Caco-2 (cell line): Measurements from ENCODE around the gene SH3YL1. TPM values are rescaled to one million over a fixed set of nuclear protein-coding genes. Genes with fewer than 3 reads are reported as not detected.

Experiments used
- BruUV-seq: library from RNA; stranded (reverse); fragments of 400-500 nt; replicated peaks from 2 replicates; lab custom pipeline; 2021; lab: Mats Ljungman, UMichigan
- CTCF ChIA-PET: fragments of 300-600 bp; sonication (Branson Sonifier 250); formaldehyde crosslinking; loops from one replicate; lab custom pipeline; 2022; ENCODE audit warnings: antibody characterized with exemption; lab: Charles Lee
- POLR2A ChIA-PET: fragments of 300-600 bp; sonication (Branson Sonifier 250); formaldehyde crosslinking; loops from one replicate; lab custom pipeline; 2022; ENCODE audit warnings: antibody characterized with exemption; lab: Charles Lee
- DNase-seq, 2 experiments: peaks; one replicate each; pipeline versions ENCODE4 v3.0.0 to v3.0.0-alpha.2; 2020 to 2022
- H3K27me3 ChIP-seq: replicated peaks from 2 replicates; pipeline ENCODE4 v1.6.0; 2011; ENCODE audit warnings: low read length; ENCODE audit not compliant: control insufficient read depth, insufficient read depth
- H3K36me3 ChIP-seq: 2 replicates; pipeline ENCODE4 v1.5.1; 2011; ENCODE audit warnings: low read length; ENCODE audit not compliant: control insufficient read depth, insufficient read depth
- H3K4me1 ChIP-seq: fragments of 250-450 bp; sonication (Bioruptor Pico); 2 replicates; pipeline ENCODE4 v1.5.1; 2020; ENCODE audit warnings: mild to moderate bottlenecking
- H3K4me3 ChIP-seq: 2 replicates; pipeline ENCODE4 v1.5.1; 2011; ENCODE audit warnings: low read depth, mild to moderate bottlenecking, control low read depth, low read length
- H3K9me3 ChIP-seq: fragments of 250-450 bp; sonication (Bioruptor Pico); 2 replicates; pipeline ENCODE4 v1.5.1; 2020; ENCODE audit warnings: mild to moderate bottlenecking, moderate library complexity
- H3K27ac Mint-ChIP-seq: one replicate; pipeline ENCODE4 v1.8.0; 2022; ENCODE audit warnings: mixed read lengths; ENCODE audit not compliant: unreplicated experiment
- H3K27me3 Mint-ChIP-seq: one replicate; pipeline ENCODE4 v1.8.0; 2022; ENCODE audit warnings: mixed read lengths; ENCODE audit not compliant: insufficient read depth, unreplicated experiment
- H3K36me3 Mint-ChIP-seq: one replicate; pipeline ENCODE4 v1.8.0; 2022; ENCODE audit warnings: mild to moderate bottlenecking, mixed read lengths; ENCODE audit not compliant: insufficient read depth, unreplicated experiment
- H3K4me1 Mint-ChIP-seq: one replicate; pipeline ENCODE4 v1.8.0; 2022; ENCODE audit warnings: low read depth, mixed read lengths; ENCODE audit not compliant: unreplicated experiment
- H3K4me3 Mint-ChIP-seq: one replicate; pipeline ENCODE4 v1.8.0; 2022; ENCODE audit warnings: mild to moderate bottlenecking, moderate library complexity, mixed read lengths; ENCODE audit not compliant: unreplicated experiment
- H3K9me3 Mint-ChIP-seq: one replicate; pipeline ENCODE4 v1.8.0; 2022; ENCODE audit warnings: mixed read lengths; ENCODE audit not compliant: unreplicated experiment
- intact Hi-C: fragments of 100-400 bp; cut with micrococcal nuclease; formaldehyde crosslinking; loops from one replicate; pipeline ENCODE4 v1.10.0; 2022; ENCODE audit not compliant: unreplicated experiment
- total RNA-seq: library from RNA; stranded (reverse); gene quantifications from 2 replicates; pipeline ENCODE4 v1.2.3, GENCODE V29; 2022
- TF ChIP-seq, protein P1 (sequence below), 2 experiments: fragments of 200-600 bp in 1 of 2; IDR thresholded peaks; 1 replicate in 1 of 2; 2 replicates in 1 of 2; pipeline versions ENCODE4 v1.5.1 to v1.8.0; 2011 to 2022; ENCODE audit warnings: antibody characterized with exemption in 1 of 2, control low read depth in 1 of 2, inconsistent platforms in 1 of 2, low read depth in 1 of 2, low read length in 1 of 2, mild to moderate bottlenecking in 1 of 2, moderate library complexity in 1 of 2; ENCODE audit not compliant: insufficient read depth in 1 of 2, severe bottlenecking in 1 of 2, unreplicated experiment in 1 of 2

The SH3YL1 gene
- total RNA-seq, 1 experiment from 2014 or later, result 76.0 TPM

DNA sequence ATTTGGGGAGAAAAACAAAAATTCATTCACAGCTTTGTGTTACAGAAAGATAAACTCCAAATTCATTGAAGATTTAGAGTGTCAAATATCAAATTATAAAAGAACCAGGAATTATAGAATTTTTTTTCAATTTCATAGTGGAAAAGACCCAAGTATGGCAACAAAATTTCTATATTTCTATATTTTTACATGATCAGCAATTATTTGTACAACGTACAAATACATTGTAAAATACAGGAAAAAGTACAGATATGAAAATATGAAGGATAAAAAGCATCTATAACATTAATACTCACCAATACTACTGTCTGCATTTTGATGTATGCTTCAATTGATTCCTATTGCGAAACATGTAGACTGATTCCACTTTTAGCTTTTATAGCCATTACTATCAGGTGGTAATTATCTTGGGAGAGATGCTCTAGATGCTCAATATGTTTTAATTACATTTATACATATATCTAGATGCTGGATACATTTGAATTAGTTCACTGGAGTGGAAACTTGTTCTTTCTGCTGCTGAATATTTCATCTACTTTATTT lies 4.0 kb downstream of the SH3YL1 start:
- TF ChIP-seq, protein P1, sequence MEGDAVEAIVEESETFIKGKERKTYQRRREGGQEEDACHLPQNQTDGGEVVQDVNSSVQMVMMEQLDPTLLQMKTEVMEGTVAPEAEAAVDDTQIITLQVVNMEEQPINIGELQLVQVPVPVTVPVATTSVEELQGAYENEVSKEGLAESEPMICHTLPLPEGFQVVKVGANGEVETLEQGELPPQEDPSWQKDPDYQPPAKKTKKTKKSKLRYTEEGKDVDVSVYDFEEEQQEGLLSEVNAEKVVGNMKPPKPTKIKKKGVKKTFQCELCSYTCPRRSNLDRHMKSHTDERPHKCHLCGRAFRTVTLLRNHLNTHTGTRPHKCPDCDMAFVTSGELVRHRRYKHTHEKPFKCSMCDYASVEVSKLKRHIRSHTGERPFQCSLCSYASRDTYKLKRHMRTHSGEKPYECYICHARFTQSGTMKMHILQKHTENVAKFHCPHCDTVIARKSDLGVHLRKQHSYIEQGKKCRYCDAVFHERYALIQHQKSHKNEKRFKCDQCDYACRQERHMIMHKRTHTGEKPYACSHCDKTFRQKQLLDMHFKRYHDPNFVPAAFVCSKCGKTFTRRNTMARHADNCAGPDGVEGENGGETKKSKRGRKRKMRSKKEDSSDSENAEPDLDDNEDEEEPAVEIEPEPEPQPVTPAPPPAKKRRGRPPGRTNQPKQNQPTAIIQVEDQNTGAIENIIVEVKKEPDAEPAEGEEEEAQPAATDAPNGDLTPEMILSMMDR (IDR thresholded peaks at IDR 0.05; ENCODE audit: insufficient read depth in 1 of 2, low read depth in 1 of 2, low read length in 1 of 2, severe bottlenecking in 1 of 2, unreplicated experiment in 1 of 2), result no peak
- Mint-ChIP-seq H3K27me3 (no peaks in the 10 kb centered on the region), H3K9me3 (peaks cover 16% of the 10 kb centered on the region), H3K4me1 (peaks cover 17% of the 10 kb centered on the region), H3K36me3 (peaks cover 9% of the 10 kb centered on the region), H3K4me3 (no peak overlapping the region), H3K27ac (no peak overlapping the region)
- peaks cover 14% of the 10 kb centered on the region; the same call in 1 of the 2 replicates for H3K9me3 ChIP-seq
- no peaks in the 10 kb centered on the region; the same call in 1 of the 2 replicates for H3K36me3 ChIP-seq
- H3K4me1 ChIP-seq, result peaks cover 20% of the 10 kb centered on the region
- no peak overlapping the region for H3K4me3 ChIP-seq
- intact Hi-C loops, result no loop called here
- no TSS peak for BruUV-seq
- H3K27me3 ChIP-seq, result no peaks in the 10 kb centered on the region
- POLR2A ChIA-PET, result no interaction called here
- CTCF ChIA-PET, result no interaction called here
- DNase-seq, result no peak

DNA sequence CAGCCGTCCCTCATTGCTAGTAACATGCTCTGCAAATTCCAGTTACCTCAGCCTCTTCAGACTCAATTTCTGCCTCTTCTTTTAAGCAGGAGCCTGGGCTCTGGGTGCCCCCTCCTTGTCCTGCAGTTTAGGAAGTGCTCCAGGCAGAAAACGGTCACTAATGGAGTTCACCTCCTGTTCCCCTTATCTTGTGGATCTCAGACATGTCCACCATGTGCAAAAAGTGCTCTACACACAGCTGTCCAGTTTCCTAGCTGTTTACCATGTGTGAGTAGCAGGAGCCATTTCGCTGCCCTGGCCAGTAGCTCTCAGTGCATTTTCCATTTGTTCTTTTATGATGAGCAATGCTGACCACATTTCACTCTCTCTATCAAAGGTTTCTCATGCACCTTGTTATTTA lies 4.9 kb downstream of the SH3YL1 start:
- ChIA-PET CTCF (no interaction called here), POLR2A (no interaction called here)
- intact Hi-C loops, result no loop called here
- H3K36me3 Mint-ChIP-seq, result peaks cover 5% of the 10 kb centered on the region
- TF ChIP-seq, protein P1 (IDR thresholded peaks at IDR 0.05; ENCODE audit: insufficient read depth in 1 of 2, low read depth in 1 of 2, low read length in 1 of 2, severe bottlenecking in 1 of 2, unreplicated experiment in 1 of 2), result no peak
- peaks cover 17% of the 10 kb centered on the region for H3K4me1 Mint-ChIP-seq
- DNase-seq, result no peak
- H3K4me1 ChIP-seq, result peaks cover 20% of the 10 kb centered on the region
- no peak overlapping the region for H3K27ac Mint-ChIP-seq
- no peaks in the 10 kb centered on the region for H3K27me3 Mint-ChIP-seq
- H3K36me3 ChIP-seq, result no peaks in the 10 kb centered on the region; the same call in 1 of the 2 replicates
- H3K9me3 Mint-ChIP-seq, result peaks cover 16% of the 10 kb centered on the region
- BruUV-seq, result no TSS peak
- no peak overlapping the region for H3K4me3 ChIP-seq
- H3K9me3 ChIP-seq, result peaks cover 12% of the 10 kb centered on the region; the same call in 1 of the 2 replicates
- no peak overlapping the region for H3K4me3 Mint-ChIP-seq
- H3K27me3 ChIP-seq, result no peaks in the 10 kb centered on the region

GRCh38 chr2:257842-258241 lies 6.0 kb downstream of the SH3YL1 start:
- peaks cover 16% of the 10 kb centered on the region for H3K9me3 Mint-ChIP-seq
- no peak overlapping the region for H3K4me3 Mint-ChIP-seq
- peaks cover 8% of the 10 kb centered on the region; the same call in 1 of the 2 replicates for H3K9me3 ChIP-seq
- TF ChIP-seq, protein P1 (IDR thresholded peaks at IDR 0.05; ENCODE audit: insufficient read depth in 1 of 2, low read depth in 1 of 2, low read length in 1 of 2, severe bottlenecking in 1 of 2, unreplicated experiment in 1 of 2), result no peak
- H3K27me3 ChIP-seq, result no peaks in the 10 kb centered on the region
- DNase-seq, result no peak
- H3K4me3 ChIP-seq, result no peak overlapping the region
- H3K27me3 Mint-ChIP-seq, result no peaks in the 10 kb centered on the region
- BruUV-seq, result no TSS peak
- peaks cover 17% of the 10 kb centered on the region for H3K4me1 Mint-ChIP-seq
- ChIA-PET CTCF (interaction anchor here (0.5 to 1.1 kb wide), 3 partner anchors 11 to 1238 kb away, joined by 3 read pairs; no protein-coding TSS in a partner anchor), POLR2A (no interaction called here)
- H3K27ac Mint-ChIP-seq, result no peak overlapping the region
- intact Hi-C loops, result no loop called here
- H3K36me3 ChIP-seq, result no peaks in the 10 kb centered on the region; the same call in 1 of the 2 replicates
- H3K36me3 Mint-ChIP-seq, result peaks cover 5% of the 10 kb centered on the region
- H3K4me1 ChIP-seq, result peaks cover 20% of the 10 kb centered on the region
